CD8-positive, alpha-beta memory T cell (primary cell): Measurements from ENCODE around the gene KRTAP12-2. TPM values are rescaled to one million over a fixed set of nuclear protein-coding genes. Genes with fewer than 3 reads are reported as not detected.

Experiments used
- CTCF ChIA-PET: fragments of 350-600 bp; sonication (Branson Sonifier 250); formaldehyde crosslinking; loops from one replicate; lab custom pipeline; 2021; ENCODE audit warnings: antibody characterized with exemption; lab: Charles Lee
- POLR2A ChIA-PET: fragments of 350-600 bp; sonication (Branson Sonifier 250); formaldehyde crosslinking; loops from one replicate; lab custom pipeline; 2021; ENCODE audit warnings: antibody characterized with exemption; lab: Charles Lee
- DNase-seq, 5 donors: peaks; one replicate each; pipeline versions ENCODE4 v3.0.0 to v3.0.0-alpha.2; 2020 to 2022; ENCODE audit warnings: mixed read lengths in 1 of 5
- H3K27ac ChIP-seq: one replicate; pipeline ENCODE4 v1.7.0; 2013; ENCODE audit warnings: low read depth, mild to moderate bottlenecking, low read length, moderate library complexity
- H3K27me3 ChIP-seq: 2 replicates; pipeline ENCODE4 v1.7.0; 2013; ENCODE audit warnings: low read length, mild to moderate bottlenecking; ENCODE audit not compliant: insufficient read depth, poor library complexity, severe bottlenecking
- H3K36me3 ChIP-seq: 2 replicates; pipeline ENCODE4 v1.7.0; 2013; ENCODE audit warnings: mild to moderate bottlenecking, low read length, moderate library complexity; ENCODE audit not compliant: insufficient read depth
- H3K4me1 ChIP-seq: 2 replicates; pipeline ENCODE4 v1.7.0; 2013; ENCODE audit warnings: mild to moderate bottlenecking, low read length, moderate library complexity; ENCODE audit not compliant: insufficient read depth
- H3K4me3 ChIP-seq: 2 replicates; pipeline ENCODE4 v1.7.0; 2013; ENCODE audit warnings: mild to moderate bottlenecking, low read length
- H3K9me3 ChIP-seq: 2 replicates; pipeline ENCODE4 v1.7.0; 2013; ENCODE audit warnings: mild to moderate bottlenecking, low read length
- H3K27ac Mint-ChIP-seq, 8 donors: one replicate each; pipeline ENCODE4 v1.8.0; 2020 to 2021; ENCODE audit warnings: mixed read lengths in 8 of 8, mild to moderate bottlenecking in 6 of 8, inconsistent platforms in 3 of 8, moderate library complexity in 3 of 8
- H3K27me3 Mint-ChIP-seq, 2 donors: one replicate each; pipeline ENCODE4 v1.8.0; 2020 to 2021; ENCODE audit warnings: mixed read lengths in 2 of 2, mild to moderate bottlenecking in 1 of 2, moderate library complexity in 1 of 2
- H3K36me3 Mint-ChIP-seq, 3 donors: one replicate each; pipeline ENCODE4 v1.8.0; 2020 to 2021; ENCODE audit warnings: mixed read lengths in 3 of 3, inconsistent platforms in 1 of 3, mild to moderate bottlenecking in 1 of 3
- H3K4me1 Mint-ChIP-seq, 3 donors: one replicate each; pipeline ENCODE4 v1.8.0; 2020 to 2021; ENCODE audit warnings: mixed read lengths in 3 of 3, inconsistent platforms in 1 of 3, mild to moderate bottlenecking in 1 of 3
- H3K4me3 Mint-ChIP-seq, 7 donors: one replicate each; pipeline ENCODE4 v1.8.0; 2020 to 2021; ENCODE audit warnings: mixed read lengths in 7 of 7, mild to moderate bottlenecking in 6 of 7, moderate library complexity in 4 of 7, inconsistent platforms in 2 of 7
- H3K9me3 Mint-ChIP-seq, 5 donors: one replicate each; pipeline ENCODE4 v1.8.0; 2020 to 2022; ENCODE audit warnings: mixed read lengths in 5 of 5, mild to moderate bottlenecking in 3 of 5, moderate library complexity in 2 of 5, inconsistent platforms in 1 of 5
- polyA plus RNA-seq: library from polyadenylated mRNA; unstranded; fragments of 300-500 nt; fragmentation: Illumina TruSeq; gene quantifications from one replicate; pipeline ENCODE4 v1.2.3, GENCODE V29; 2021
- total RNA-seq, 2 experiments: library from RNA; stranded (reverse); gene quantifications; one replicate each; pipeline ENCODE4 v1.2.3, GENCODE V29; 2021

Gene KRTAP12-2, protein sequence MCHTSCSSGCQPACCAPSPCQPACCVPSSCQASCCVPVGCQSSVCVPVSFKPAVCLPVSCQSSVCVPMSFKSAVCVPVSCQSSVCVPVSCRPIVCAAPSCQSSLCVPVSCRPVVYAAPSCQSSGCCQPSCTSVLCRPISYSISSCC
- total RNA-seq (not detected), polyA plus RNA-seq (not detected)

DNA sequence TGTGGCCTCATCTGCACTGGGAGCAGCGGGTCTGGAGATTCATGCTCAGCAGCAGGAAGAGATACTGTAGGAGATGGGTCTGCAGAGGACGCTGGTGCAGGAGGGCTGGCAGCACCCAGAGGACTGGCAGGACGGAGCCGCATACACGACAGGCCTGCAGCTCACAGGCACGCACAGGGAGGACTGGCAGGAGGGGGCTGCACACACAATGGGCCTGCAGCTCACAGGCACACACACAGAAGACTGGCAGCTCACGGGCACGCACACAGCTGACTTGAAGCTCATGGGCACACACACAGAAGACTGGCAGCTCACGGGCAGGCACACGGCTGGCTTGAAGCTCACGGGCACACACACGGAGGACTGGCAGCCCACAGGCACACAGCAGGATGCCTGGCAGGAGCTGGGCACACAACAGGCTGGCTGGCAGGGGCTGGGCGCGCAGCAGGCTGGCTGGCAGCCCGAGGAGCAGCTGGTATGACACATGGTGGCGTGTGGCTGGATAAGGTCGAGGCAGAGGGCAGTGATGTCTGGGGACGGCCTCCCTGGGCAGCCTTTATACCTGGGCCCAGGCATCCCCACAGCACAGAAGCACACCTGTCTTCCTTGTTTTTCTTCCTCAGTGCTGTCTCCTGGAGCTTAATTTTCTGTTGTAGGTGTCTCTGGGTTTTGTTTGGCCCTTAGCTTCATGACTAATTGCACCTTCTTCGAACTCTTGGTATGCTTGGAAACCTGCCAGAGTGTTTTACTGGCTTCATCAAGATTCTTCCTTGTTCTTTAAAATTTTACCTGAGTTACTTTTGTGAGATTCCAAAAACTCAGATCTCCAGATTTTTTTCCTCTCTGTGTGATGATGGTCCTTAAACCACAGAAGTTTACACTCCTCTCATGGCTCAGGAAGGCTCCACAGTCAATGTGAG, at the start of gene KRTAP12-2:
Gene KRTAP12-2 (minus strand): TSS at position 527 of the 920 bp plus-strand sequence. CDS start 41 bp downstream, at position 486.
- Mint-ChIP-seq H3K9me3 (peaks cover 2 to 25% (median 9%) of the 10 kb centered on the region in 5 donors), H3K4me3 (no peak within 1 kb of the TSS), H3K36me3 (peaks cover 0 to 20% (median 4%) of the 10 kb centered on the region in 3 donors), H3K27me3 (peaks cover 5 to 6% of the 10 kb centered on the region in 2 donors), H3K4me1 (no peaks in the 10 kb centered on the region), H3K27ac (peak within 1 kb of the TSS in 1 of 8 donors; percentile 95)
- Histone ChIP-seq H3K4me1 (no peaks in the 10 kb centered on the region), H3K4me3 (no peak within 1 kb of the TSS), H3K27me3 (no peaks in the 10 kb centered on the region), H3K36me3 (no peaks in the 10 kb centered on the region), H3K9me3 (no peaks in the 10 kb centered on the region), H3K27ac (no peak within 1 kb of the TSS)
- ChIA-PET CTCF (no interaction called here), POLR2A (interaction anchor here (0.5 to 0.7 kb wide), 2 partner anchors 31 to 1618 kb away, joined by 3 to 5 read pairs; no protein-coding TSS in a partner anchor)
- no peak for DNase-seq

- CTCF ChIA-PET = no interaction called here
- Mint-ChIP-seq H3K27ac (no peak overlapping the region), H3K9me3 (peaks cover 0 to 4% (median 0%) of the 10 kb centered on the region in 5 donors), H3K36me3 (no peaks in the 10 kb centered on the region), H3K4me3 (no peak overlapping the region), H3K27me3 (peaks cover 54 to 72% of the 10 kb centered on the region in 2 donors), H3K4me1 (peaks cover 18 to 29% (median 24%) of the 10 kb centered on the region in 3 donors)
- H3K4me3 ChIP-seq = no peak overlapping the region
- H3K4me1 ChIP-seq = peaks cover 18% of the 10 kb centered on the region
- no peaks in the 10 kb centered on the region for H3K9me3 ChIP-seq
- no peaks in the 10 kb centered on the region for H3K36me3 ChIP-seq
- DNase-seq = no peak
- POLR2A ChIA-PET = no interaction called here
- H3K27ac ChIP-seq = no peak overlapping the region
- peaks cover 37% of the 10 kb centered on the region for H3K27me3 ChIP-seq
Measured at GRCh38 chr21:44714905-44715304, 48.2 kb upstream of the KRTAP12-2 start.

DNA sequence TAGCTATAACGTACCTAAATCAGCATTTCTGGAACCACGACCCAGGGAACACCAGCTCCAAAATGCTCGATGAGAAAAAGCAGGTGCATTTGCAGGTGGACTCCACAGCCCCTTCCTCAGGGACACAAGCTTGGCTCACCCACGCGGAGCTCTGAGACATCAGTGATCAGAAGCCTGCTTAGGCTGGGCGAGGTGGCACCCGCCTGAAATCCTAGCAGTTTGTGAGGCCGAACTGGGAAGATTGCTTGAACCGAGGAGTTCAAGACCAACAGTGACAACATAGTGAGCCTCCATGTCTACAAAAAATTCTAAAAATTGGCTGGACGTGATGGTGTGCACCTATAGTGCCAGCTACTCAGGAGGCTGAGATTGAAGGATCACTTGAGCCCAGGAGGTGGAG, 47.1 kb upstream of the KRTAP12-2 start:
- peaks cover 54 to 72% of the 10 kb centered on the region in 2 donors for H3K27me3 Mint-ChIP-seq
- POLR2A ChIA-PET = interaction anchor here (0.6 kb wide), 1 partner anchor 28 kb away, joined by 4 read pairs; no protein-coding TSS in a partner anchor

GRCh38 chr21:44713130-44713529, 46.4 kb upstream of the KRTAP12-2 start:
- CTCF ChIA-PET = interaction anchor here (0.8 kb wide), 1 partner anchor 203 kb away, joined by 3 read pairs; no protein-coding TSS in a partner anchor
- H3K27me3 Mint-ChIP-seq = peaks cover 56 to 72% of the 10 kb centered on the region in 2 donors

More for the DNA sequence above, 47.1 kb upstream of the KRTAP12-2 start:
- Mint-ChIP-seq H3K27ac (no peak overlapping the region), H3K4me3 (no peak overlapping the region), H3K36me3 (no peaks in the 10 kb centered on the region), H3K4me1 (peaks cover 26 to 39% (median 33%) of the 10 kb centered on the region in 3 donors), H3K9me3 (peaks cover 0 to 4% (median 0%) of the 10 kb centered on the region in 5 donors)
- CTCF ChIA-PET = no interaction called here
- no peak overlapping the region for H3K4me3 ChIP-seq
- H3K4me1 ChIP-seq = peaks cover 29% of the 10 kb centered on the region
- peak in 1 of 5 donors; percentile 20 for DNase-seq
- H3K36me3 ChIP-seq = no peaks in the 10 kb centered on the region
- no peak overlapping the region for H3K27ac ChIP-seq
- H3K27me3 ChIP-seq = peaks cover 46% of the 10 kb centered on the region
- no peaks in the 10 kb centered on the region for H3K9me3 ChIP-seq

GRCh38 chr21:44712203-44713028, 45.7 kb upstream of the KRTAP12-2 start:
- DNase-seq = peak in 1 of 5 donors; percentile 14
- Mint-ChIP-seq H3K9me3 (peaks cover 0 to 4% (median 0%) of the 10 kb centered on the region in 5 donors), H3K27me3 (peaks cover 60 to 79% of the 10 kb centered on the region in 2 donors), H3K4me3 (peak overlapping the region in 1 of 7 donors; percentile 63), H3K27ac (no peak overlapping the region), H3K36me3 (no peaks in the 10 kb centered on the region), H3K4me1 (peaks cover 31 to 52% (median 43%) of the 10 kb centered on the region in 3 donors)
- H3K27me3 ChIP-seq = peaks cover 58% of the 10 kb centered on the region
- no peaks in the 10 kb centered on the region for H3K36me3 ChIP-seq
- ChIA-PET POLR2A (no interaction called here), CTCF (interaction anchor here (0.8 kb wide), 1 partner anchor 202 kb away, joined by 3 read pairs; no protein-coding TSS in a partner anchor)
- no peak overlapping the region for H3K27ac ChIP-seq
- H3K4me3 ChIP-seq = no peak overlapping the region
- H3K9me3 ChIP-seq = no peaks in the 10 kb centered on the region
- H3K4me1 ChIP-seq = peaks cover 35% of the 10 kb centered on the region

More at GRCh38 chr21:44713130-44713529, 46.4 kb upstream of the KRTAP12-2 start:
- POLR2A ChIA-PET = no interaction called here
- Mint-ChIP-seq H3K27ac (no peak overlapping the region), H3K4me1 (peaks cover 29 to 46% (median 38%) of the 10 kb centered on the region in 3 donors), H3K36me3 (no peaks in the 10 kb centered on the region), H3K4me3 (no peak overlapping the region), H3K9me3 (peaks cover 0 to 4% (median 0%) of the 10 kb centered on the region in 5 donors)
- Histone ChIP-seq H3K27ac (no peak overlapping the region), H3K36me3 (no peaks in the 10 kb centered on the region), H3K27me3 (peaks cover 53% of the 10 kb centered on the region), H3K4me3 (no peak overlapping the region), H3K9me3 (no peaks in the 10 kb centered on the region), H3K4me1 (peaks cover 35% of the 10 kb centered on the region)
- DNase-seq = peak in 1 of 5 donors; percentile 25

GRCh38 chr21:44711327-44712202, 44.8 kb upstream of the KRTAP12-2 start, which contains the start of gene TSPEAR:
Gene TSPEAR (minus strand): TSS chr21:44711572. CDS start chr21:44711514, 58 bp downstream.
- no peak for DNase-seq
- Histone ChIP-seq H3K4me1 (peaks cover 35% of the 10 kb centered on the region), H3K27me3 (peaks cover 63% of the 10 kb centered on the region), H3K36me3 (no peaks in the 10 kb centered on the region), H3K27ac (no peak within 1 kb of the TSS), H3K4me3 (no peak within 1 kb of the TSS), H3K9me3 (no peaks in the 10 kb centered on the region)
- H3K36me3 Mint-ChIP-seq = no peaks in the 10 kb centered on the region
- ChIA-PET POLR2A (interaction anchor here (0.5 to 1.2 kb wide), 3 partner anchors 54 to 1773 kb away, joined by 3 to 5 read pairs (median 3); partner anchors contain the start of genes KRTAP12-3 and POFUT2), CTCF (interaction anchor here (0.6 to 2.2 kb wide), 3 partner anchors 31 to 935 kb away, joined by 3 to 6 read pairs (median 3); no protein-coding TSS in a partner anchor)
- H3K27ac Mint-ChIP-seq = peak within 1 kb of the TSS in 3 of 8 donors; percentile 43 to 79 (median 67)
- H3K4me3 Mint-ChIP-seq = peak within 1 kb of the TSS; percentile 34 to 79 (median 72)
- peaks cover 0 to 4% (median 0%) of the 10 kb centered on the region in 5 donors for H3K9me3 Mint-ChIP-seq
- peaks cover 32 to 52% (median 44%) of the 10 kb centered on the region in 3 donors for H3K4me1 Mint-ChIP-seq
- peaks cover 65 to 81% of the 10 kb centered on the region in 2 donors for H3K27me3 Mint-ChIP-seq
